Measurements from ENCODE around the gene RAMP3. TPM values are rescaled to one million over a fixed set of nuclear protein-coding genes. Genes with fewer than 3 reads are reported as not detected.

Gene RAMP3
- total and polyA plus RNA-seq, 9 of the 15 experiments (the other 6 are each of a cell fraction or from before 2014, with no cell fraction given): not detected

- TF ChIP-seq ZNF239 (CRISPR knock-in tag; IDR thresholded peaks at IDR 0.05) (no peak), DPF2 (IDR thresholded peaks at IDR 0.05) (peak; percentile 58; the same call in 1 of the 2 replicates)
- TF ChIP-seq, protein P1, sequence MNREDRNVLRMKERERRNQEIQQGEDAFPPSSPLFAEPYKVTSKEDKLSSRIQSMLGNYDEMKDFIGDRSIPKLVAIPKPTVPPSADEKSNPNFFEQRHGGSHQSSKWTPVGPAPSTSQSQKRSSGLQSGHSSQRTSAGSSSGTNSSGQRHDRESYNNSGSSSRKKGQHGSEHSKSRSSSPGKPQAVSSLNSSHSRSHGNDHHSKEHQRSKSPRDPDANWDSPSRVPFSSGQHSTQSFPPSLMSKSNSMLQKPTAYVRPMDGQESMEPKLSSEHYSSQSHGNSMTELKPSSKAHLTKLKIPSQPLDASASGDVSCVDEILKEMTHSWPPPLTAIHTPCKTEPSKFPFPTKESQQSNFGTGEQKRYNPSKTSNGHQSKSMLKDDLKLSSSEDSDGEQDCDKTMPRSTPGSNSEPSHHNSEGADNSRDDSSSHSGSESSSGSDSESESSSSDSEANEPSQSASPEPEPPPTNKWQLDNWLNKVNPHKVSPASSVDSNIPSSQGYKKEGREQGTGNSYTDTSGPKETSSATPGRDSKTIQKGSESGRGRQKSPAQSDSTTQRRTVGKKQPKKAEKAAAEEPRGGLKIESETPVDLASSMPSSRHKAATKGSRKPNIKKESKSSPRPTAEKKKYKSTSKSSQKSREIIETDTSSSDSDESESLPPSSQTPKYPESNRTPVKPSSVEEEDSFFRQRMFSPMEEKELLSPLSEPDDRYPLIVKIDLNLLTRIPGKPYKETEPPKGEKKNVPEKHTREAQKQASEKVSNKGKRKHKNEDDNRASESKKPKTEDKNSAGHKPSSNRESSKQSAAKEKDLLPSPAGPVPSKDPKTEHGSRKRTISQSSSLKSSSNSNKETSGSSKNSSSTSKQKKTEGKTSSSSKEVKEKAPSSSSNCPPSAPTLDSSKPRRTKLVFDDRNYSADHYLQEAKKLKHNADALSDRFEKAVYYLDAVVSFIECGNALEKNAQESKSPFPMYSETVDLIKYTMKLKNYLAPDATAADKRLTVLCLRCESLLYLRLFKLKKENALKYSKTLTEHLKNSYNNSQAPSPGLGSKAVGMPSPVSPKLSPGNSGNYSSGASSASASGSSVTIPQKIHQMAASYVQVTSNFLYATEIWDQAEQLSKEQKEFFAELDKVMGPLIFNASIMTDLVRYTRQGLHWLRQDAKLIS (CRISPR knock-in tag; IDR thresholded peaks at IDR 0.05): no peak
Observed at GRCh38 chr7:45229156-45229920, 71.7 kb downstream of the RAMP3 start (continued).

- POLR2A ChIA-PET: interaction anchor here (1.0 to 1.4 kb wide), 3 partner anchors 9 to 23 kb away, joined by 4 to 5 read pairs (median 4); no protein-coding TSS in a partner anchor
- intact Hi-C loops (cut with micrococcal nuclease): no loop called here
- TF ChIP-seq ILF3 (IDR thresholded peaks at IDR 0.05; ENCODE audit: borderline replicate concordance) (no peak), LEF1 (IDR thresholded peaks at IDR 0.05) (no peak), ILK (tag; IDR thresholded peaks at IDR 0.05; ENCODE audit: borderline replicate concordance, low read depth) (no peak), SRSF3 (IDR thresholded peaks at IDR 0.05; ENCODE audit: insufficient read depth, low read length) (no peak)
- TF ChIP-seq, protein P2, sequence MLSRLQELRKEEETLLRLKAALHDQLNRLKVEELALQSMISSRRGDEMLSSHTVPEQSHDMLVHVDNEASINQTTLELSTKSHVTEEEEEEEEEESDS (CRISPR knock-in tag; IDR thresholded peaks at IDR 0.05): no peak
Observed at GRCh38 chr7:45230083-45230482, 72.5 kb downstream of the RAMP3 start.

More at GRCh38 chr7:45230083-45230482, 72.5 kb downstream of the RAMP3 start:
- CTCF ChIA-PET (ENCODE audit: low intra/inter-chr PET ratio): no interaction called here
- no peak overlapping the region for H3K4me3 ChIP-seq
- no peak overlapping the region for H3K9ac ChIP-seq (ENCODE audit: insufficient read depth in 1 of 2, low read depth in 2 of 2, low read length in 2 of 2)
- no peak overlapping the region for H3K27ac ChIP-seq (ENCODE audit: extremely low read depth, low read depth, low read length)
- ATAC-seq: no peak
- in situ Hi-C loops (cut with MboI): no loop called here
- H2AFZ ChIP-seq (ENCODE audit: low read depth, low read length): no peak overlapping the region
- peaks cover 5% of the 10 kb centered on the region for H4K20me1 ChIP-seq (replicated peaks; ENCODE audit: control insufficient read depth, insufficient read depth, low read length)
- H3K36me3 ChIP-seq (ENCODE audit: control insufficient read depth, insufficient read depth, low read length): no peaks in the 10 kb centered on the region
- no peaks in the 10 kb centered on the region for H3K79me2 ChIP-seq (ENCODE audit: control insufficient read depth, insufficient read depth, low read length)
- H3K9me1 ChIP-seq (ENCODE audit: control insufficient read depth, insufficient read depth, low read length): no peaks in the 10 kb centered on the region
- H3K27me3 ChIP-seq (ENCODE audit: control insufficient read depth in 2 of 2, insufficient read depth in 2 of 2, low read length in 2 of 2): peaks cover 17 to 47% of the 10 kb centered on the region in 2 experiments; a peak in 4 of 5 replicates
- no TSS peak for BruUV-seq (replicated peaks)
- H3K4me1 ChIP-seq (replicated peaks in 1 of 2; ENCODE audit: control insufficient read depth in 2 of 2, insufficient read depth in 2 of 2, low read length in 2 of 2): peaks cover 9 to 12% of the 10 kb centered on the region in 2 experiments; a peak in 3 of 5 replicates
- H3K9me3 ChIP-seq (replicated peaks; ENCODE audit: control insufficient read depth, insufficient read depth, low read depth, low read length): no peaks in the 10 kb centered on the region
- no peak overlapping the region for H3K4me2 ChIP-seq (ENCODE audit: insufficient read depth, low read length)
- DNase-seq (ENCODE audit: extremely low read depth in 1 of 4, low spot score in 3 of 4): no peak
- 15% methylated on average over 6 of the region's 6 CpGs for WGBS (ENCODE audit: insufficient coverage, low coverage, missing lambda C conversion rate)
- FAIRE-seq: no peak
